NCI-H82 treated with DMSO at 0.1 percent for 48 hours (cell line): Measurements from ENCODE around the gene SFSWAP.
"Not testable (repeated sequence)": the region's sequence is repeated elsewhere in the genome, so short reads cannot be mapped to it uniquely, and the experiment has no call there.

Source experiments
- DNase-seq: peaks from one replicate; lab custom pipeline; 2025; ENCODE audit not compliant: unreplicated experiment; lab: John Stamatoyannopoulos, UW

SFSWAP gene

DNA sequence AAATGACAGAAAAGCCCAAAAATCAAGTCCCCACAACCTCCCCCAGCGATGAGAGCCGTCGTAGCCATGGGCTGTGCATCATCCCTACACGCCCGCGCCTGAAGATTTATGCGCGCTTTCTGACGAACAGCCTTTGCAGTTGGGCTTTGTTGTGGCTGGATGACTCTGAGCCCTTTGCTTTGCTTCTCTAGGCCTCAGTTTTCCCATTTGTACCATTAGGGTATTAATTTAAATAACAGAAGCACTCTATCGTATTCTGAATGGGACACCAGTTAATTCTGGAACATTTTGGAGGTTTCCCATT lies 24.2 kb downstream of the SFSWAP start:
- no peak for DNase-seq

DNA sequence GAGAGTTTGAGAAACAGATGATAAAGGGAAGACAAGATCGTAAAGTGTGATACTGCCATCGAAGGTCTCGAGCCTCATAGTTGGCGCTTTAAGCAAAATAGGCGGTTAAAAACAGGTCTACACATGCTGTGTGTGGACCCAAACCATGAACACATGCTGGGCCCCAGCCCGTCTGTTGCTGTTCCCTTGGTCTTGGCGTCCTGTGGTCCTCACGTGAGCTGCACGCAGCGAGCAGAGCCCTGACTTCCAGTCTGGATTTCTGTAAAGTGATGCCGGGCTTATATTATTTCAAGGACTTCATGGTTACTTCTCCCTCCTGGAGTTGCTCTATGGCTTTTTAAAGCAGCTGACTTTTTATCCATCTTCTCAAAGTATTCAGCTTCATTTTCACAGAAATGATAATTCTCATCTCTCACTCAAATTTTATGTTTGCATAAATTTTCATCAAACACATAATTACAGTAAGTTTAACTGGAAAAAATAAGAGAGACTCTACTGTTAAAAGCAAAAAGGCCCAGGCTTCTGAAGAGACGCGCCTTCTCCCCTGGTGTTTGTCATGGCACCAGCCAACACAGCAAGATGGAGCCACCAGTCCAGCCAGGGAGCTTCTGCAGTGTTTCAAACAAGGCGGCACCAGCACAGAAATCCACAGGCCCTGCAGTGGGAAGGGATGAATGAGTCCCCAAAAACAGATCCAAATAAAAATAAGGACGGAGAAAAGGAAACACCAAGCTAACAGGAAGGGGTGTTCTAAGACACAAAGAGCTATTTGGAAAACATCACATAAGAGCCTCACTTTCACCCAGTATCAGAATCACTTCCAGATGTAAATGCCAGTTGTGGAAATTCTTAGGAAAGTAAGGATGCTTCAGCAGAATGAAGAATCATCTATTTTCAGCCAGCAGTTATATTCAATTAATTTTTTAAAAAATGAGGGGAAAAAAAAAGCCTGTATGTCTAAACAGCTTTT lies 24.9 kb downstream of the SFSWAP start:
- no peak for DNase-seq

DNA sequence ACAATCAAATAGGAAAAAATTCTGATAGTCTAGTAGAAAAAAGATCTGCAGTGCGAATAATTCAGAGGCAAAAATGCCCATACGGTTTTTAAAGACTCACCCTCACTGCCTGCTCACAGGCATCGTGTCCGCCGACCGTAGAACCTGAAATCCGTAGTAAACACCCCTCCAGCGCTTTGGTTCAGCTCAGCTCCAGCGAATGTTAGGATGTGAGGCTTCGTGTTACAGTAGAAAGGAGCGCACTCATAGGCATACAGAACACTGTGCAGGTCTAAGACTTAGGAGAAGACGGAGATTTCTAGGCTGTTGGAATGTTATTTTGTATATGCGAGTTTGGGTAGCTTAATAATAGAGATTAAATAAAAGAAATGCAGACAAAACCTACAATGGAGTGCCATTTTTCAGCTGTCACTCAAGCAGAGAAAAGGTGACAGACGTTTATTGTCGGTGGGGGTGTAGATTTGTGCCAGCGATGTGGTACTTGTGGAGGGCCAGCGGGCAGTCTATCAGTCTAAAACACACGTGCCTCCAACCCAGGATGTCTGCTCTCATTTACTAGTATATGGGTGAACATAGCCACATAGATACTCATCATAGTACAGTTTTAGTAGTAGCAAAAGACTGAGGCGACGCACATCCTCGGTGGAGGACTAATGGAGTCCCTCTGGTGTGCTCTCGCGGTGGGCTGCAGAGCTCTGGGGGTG lies 25.7 kb downstream of the SFSWAP start:
- no peak for DNase-seq

DNA sequence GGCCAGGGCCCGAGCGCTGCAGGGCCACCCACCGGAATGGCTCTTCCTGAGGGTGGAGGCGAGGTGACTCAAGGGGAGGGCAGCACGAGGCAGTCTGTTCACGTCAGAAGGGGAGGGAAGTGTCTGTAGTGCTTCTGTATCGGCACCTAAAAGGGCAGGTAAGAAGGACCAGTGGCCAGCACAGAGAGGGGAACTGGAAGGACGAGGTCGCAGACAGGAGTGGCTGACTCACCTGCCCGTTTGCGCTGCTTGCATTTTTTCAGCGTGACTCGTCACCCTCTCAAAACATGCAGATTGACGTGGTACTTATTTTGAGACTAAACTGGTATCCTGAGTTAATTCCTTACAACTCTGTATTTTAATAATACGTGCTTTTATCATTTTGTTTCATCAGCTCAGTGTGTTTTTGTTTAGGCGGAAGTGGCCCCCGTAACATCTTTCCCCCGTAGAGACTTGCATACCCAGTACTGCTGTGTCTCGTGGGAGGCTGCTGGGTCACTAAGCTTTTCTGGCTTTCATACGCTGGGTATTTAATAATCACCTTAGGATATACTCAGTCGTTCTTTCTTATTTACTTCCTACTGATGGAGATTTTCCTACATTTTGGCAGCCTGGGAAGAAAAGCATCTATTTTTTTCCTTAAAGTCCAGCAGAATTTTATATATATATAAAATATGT lies 26.4 kb downstream of the SFSWAP start:
- no peak for DNase-seq

DNA sequence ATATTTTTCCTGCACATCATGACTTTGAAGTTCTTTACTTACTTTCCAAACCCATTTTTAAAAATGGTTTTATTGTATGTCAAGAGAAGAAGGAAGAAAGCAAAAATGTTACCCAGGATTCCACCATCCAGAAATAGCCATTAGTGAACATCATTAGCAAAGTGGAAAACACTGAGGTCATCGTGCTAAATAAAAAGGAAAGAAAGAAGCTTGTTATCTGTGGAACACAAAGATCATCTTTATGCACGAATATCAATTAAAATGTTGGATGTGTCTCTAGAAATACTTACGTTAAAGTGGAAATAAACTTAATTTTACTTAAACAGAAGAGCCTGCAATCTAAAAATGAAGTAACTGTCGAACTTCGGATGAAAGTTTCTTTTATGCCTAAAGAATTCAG lies 27.3 kb downstream of the SFSWAP start:
- DNase-seq, result no peak

DNA sequence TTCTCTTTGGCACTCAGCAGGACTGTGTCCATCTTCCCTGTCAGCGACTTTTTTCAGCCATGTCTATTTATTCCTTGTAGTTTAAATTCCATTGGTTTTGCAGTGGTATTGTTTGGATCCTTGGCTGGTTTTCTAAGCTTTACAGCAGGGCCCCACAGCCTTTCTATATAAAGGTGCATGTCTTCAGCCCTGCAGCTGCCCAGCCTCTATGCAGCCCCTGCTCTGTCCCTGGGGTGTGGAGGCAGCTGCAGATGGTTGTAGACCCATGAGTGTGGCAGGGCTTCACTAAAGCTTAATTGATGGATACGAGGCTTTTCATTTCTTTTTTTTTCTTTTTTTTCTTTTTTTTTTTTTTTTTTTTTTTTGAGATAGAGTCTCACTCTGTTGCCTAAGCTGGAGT lies 29.7 kb downstream of the SFSWAP start:
- DNase-seq, result no peak

DNA sequence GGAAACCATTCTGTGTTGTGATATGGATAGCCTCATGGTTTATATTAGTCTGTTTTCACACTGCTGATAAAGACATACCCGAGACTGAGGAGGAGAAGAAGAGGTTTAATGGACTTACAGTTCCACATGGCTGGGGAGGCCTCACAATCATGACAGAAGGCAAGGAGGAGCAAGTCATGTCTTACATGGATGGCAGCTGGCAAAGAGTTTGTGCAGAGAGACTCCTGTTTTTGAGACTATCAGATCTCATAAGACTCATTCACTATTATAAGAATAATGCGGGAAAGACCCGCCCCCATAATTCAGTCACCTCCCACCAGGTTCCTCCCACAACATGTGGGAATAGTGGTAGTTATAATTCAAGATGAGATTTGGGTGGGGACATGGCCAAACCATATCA lies 31.9 kb downstream of the SFSWAP start:
- not testable (repeated sequence) for DNase-seq

DNA sequence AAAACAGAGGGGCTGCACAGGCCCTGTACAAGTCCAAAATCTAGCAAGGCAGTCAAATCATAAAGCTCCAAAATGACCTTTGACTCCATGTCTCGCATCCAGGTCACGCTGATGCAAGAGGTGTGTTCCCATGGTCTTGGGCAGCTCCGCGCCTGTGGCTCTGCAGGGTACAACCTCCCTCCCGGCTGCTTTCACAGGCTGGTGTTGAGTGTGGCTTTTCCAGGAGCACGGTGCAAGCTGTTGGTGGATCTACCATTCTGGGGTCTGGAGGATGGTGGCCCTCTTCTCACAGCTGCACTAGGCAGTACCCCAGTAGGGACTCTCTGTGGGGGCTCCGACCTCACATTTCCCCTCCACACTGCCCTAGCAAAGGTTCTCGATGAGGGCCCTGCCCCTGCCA lies 32.5 kb downstream of the SFSWAP start:
- not testable (repeated sequence) for DNase-seq

DNA sequence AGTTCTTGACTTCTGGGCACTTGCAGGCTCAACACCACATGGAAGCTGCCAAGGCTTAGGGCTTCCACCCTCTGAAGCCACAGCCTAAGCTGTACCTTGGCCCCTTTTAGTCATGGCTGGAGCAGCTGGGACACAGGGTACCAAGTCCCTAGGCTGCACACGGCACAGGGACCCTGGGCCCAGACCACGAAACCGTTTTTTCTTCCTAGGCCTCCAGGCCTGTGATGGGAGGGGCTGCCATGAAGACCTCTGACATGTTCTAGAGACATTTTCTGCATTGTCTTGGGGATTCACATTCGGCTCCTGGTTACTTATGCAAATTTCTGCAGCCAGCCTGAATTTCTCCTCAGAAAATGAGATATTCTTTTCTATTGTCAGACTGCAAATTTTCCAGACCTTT lies 33.0 kb downstream of the SFSWAP start:
- not testable (repeated sequence) for DNase-seq

DNA sequence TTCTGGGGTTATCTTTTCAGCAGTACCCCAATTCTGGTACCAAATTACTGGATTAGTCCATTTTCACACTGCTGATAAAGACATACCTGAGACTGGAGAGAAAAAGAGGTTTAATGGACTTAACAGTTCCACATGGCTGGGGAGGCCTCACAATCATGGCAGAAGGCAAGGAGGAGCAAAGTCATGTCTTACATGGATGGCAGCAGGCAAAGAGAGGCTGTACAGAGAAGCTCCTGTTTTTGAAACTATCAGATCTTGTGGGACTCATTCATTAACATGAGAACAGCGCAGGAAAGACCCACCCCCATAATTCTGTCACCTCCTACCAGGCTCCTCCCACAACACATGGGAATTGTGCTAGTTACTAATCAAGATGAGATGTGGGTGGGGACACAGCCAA lies 33.8 kb downstream of the SFSWAP start:
- not testable (repeated sequence) for DNase-seq

DNA sequence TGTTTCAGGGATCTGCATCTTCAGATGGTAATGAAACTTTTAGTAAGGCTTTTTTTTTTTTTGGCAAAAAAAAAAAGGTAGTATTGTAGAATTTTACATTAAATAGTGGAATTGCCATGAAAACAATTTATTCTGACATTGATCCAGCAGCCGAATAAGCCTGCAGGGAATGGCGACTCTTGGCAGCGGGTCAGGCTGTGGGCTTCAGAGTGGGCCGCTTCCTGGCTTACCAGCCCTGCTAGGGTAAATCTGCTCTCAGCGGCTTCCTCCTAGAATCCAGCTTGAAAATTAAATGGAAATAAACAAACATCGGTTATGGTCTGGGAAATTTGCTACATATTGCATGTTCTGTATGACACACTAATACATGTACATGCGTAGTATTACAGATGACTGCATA lies 34.8 kb downstream of the SFSWAP start:
- no peak for DNase-seq

DNA sequence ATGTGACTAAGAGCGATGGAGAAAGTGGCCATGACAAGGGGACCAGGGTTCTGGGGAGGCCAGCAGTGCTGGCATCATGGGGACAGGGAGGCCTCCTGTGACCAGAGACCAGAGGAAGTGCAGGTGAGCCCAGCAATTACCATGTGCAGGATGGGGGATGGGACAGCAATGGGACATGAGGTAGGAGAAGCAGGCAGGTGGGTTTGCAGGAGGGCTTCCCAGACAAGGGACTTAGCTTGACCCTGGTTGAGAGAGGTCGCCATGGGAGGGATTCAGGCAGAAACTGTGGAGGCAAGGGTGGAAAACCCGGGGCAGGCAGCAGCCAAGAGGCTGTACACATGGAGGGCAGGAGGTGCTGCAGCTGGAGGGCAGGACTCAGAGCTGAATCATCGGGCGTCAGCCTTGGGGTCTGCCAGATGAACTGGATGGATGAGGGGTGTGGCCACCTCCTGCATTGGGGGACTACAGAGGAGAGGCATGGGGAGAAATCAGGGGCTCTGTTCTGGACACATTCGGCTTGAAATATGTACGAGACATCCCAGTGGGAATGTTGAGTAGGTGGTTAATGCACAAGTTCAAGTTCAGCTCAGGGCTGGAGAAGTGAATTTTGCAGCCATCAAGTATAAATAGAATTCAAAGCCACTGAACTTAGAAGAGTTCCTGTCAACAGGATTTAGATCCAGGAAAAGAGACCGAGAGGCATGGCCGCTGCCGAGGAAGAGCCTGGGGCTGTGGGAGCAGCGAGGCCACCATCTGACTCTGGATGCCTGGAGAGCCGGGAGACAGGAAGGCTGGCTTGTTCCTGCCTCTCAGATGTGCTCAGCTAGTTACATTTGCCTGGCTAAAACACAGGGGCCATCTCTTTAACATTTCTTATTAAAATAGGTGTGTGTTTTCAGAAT lies 36.6 kb downstream of the SFSWAP start:
- DNase-seq, result no peak

DNA sequence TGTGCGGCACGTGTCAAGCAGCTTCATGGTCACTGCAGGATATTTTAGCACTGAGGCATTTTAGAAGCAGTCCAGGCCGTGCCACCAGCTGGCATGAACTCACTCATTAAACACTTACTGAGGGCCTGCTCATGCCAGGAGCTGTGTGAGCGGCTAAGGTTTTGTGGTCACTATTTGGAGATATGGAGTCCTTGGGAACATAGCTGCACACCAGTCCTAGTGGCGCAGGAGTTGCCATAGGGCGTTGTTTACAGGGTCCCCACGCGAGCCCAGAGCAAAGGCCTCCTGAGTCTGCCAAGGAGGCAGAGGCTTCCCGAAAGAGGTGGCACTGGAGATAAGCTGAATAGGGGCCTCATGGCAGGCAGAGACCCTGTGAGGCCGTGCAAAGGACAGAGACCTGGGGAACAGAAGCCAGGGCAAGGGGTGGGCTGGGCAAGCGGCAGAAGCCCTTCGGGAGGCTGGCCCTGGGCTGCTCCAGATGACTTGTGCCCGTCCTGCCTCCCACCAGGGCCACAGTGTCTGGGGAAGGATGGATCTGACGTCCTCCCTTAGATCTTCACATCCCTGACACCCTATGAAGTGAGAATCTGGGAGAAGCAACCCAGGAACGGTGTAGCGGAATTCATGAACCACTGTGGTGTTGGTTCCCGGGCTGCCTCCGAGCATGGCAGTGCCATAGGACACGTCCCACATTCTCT lies 38.9 kb downstream of the SFSWAP start:
- DNase-seq, result no peak

DNA sequence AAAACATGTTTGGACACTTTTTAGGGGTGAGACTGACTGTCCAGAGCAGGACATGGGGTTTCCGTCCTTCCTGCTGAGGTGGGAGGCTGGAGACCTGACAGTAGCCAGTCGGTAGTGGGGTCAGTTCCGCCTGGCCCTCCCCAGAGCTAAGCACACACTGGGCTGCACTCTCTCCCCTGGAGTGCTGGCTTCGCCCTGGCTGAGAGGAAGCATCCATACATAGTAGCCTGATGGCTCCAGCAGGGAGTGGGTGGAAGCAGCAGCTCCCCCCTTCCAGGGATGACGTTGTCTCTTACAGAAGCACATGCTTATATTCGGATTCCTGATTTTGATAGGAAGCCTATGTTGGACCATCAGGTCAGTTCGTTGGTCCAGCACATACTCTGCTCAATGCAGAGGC lies 40.4 kb downstream of the SFSWAP start:
- DNase-seq, result no peak

DNA sequence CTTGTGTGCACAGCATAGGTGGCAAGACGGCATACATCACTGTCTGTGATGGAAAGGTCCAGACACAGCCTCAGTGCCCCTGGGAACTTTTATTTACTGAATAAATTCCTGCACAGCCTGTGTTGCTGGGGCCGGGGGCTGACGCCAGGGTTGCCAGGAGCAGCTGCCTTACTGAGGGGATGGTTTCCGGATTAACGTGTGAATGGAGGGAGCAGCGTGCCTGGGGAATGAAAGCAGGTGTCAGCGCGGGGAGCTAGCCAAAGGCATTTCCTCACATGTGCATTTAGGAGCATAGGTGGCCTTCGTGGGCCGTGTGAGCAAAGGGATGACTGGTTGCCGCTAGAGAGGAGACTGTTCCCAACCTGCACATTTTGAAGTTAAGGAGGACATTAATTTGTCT lies 41.6 kb downstream of the SFSWAP start:
- no peak for DNase-seq

DNA sequence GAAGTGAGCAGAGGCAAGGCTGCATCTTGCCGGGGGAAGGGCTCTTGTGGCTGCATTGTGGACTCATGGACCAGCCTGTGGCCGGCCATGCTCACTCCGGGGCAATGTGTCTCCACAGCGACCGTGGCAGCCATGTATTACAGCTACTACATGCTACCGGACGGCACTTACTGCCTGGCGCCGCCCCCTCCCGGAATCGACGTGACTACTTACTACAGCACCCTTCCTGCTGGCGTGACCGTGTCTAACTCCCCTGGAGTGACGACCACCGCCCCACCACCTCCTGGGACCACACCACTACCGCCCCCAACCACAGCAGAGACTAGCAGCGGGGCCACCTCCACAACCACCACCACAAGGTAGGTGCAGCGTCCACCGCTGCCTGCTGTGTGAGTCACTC lies 42.1 kb downstream of the SFSWAP start:
- DNase-seq, result no peak

DNA sequence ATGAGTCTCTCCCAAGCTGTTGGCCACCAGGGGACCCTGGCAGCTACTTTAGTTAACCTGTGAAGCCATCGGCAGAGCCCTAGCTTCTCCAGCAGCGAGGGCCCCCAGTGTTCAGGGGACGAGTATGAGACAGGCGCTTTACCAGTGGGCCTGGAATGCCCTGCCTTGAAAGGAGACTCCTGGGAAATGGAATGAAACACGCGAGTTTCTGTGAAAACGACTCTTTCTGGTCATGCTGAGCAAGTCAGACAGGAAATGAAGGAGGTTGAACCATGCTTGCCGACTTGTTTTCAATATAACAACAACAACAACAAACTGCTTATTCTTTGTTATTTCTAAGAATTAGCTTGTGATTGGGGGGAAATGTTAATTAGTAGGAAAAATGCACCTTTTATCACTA lies 42.9 kb downstream of the SFSWAP start:
- DNase-seq, result no peak

DNA sequence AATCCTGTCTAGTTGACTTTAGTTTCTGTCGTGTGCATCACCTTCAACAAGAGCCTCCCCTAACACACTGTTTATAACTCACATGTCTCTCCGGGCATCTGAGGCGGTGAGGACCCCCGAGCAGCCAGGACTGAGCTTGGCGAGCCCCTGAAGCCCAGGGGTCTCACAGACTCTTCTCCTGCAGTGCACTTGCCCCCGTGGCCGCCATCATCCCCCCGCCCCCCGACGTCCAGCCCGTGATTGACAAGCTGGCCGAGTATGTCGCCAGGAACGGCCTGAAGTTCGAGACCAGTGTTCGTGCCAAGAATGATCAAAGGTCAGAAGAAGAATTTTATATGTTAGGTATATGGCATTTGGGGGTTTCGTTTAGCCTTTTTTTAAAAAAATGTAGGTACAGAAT lies 43.3 kb downstream of the SFSWAP start:
- DNase-seq, result no peak

DNA sequence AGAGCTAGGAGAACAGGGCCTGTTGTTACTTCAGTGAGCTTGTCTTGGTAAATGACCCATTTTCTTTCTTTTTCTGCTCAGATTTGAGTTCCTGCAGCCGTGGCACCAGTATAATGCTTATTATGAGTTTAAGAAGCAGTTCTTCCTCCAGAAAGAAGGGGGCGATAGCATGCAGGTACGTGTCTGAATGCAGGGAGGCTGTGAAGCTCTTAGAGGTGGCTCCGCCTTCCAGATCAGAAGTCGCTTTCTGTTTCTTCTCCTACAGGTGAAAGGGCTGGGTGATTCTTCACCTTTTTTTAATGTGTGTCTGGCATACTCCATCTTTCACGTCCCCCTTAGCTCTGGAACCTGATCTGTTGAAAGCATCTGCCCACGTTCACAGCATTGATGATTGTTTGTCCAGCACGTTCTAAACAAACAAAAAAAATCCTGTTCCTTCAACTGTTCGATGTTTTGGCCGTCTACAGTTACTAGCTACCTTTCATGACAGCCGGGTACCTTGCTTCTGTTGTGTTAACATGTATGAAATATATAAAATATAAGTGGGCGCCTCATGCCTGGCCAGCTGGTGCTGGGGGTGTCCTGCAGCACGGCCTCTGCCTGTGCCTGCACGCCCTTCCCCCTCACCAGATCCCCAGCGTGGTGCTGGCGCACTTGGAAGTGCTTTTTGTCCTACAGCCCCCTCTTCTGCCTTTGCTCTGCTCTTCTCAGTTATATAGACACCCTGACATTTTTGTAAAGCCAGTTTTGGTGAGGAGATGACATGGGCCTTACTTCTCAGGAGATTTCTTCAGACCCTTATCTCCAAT lies 44.6 kb downstream of the SFSWAP start:
- peak; percentile 35 for DNase-seq

DNA sequence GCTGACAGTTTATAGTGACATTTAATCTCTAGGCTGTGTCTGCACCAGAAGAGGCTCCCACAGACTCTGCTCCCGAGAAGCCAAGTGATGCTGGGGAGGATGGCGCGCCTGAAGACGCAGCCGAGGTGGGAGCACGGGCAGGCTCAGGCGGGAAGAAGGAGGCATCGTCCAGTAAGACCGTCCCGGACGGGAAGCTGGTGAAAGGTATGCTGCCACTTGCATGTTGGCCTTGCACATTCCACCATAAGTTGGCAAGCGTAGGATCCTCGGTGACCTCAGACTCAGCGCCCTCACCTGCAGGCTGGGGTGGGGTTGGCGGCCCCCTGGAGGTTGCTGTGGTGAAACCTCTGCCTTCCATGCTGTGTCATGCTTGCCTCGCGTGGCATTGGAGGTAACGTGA lies 45.6 kb downstream of the SFSWAP start:
- no peak for DNase-seq
